Osteoblast (primary cell): ENCODE data around the gene PACSIN2. TPM values are rescaled to one million over a fixed set of nuclear protein-coding genes. Genes with fewer than 3 reads are reported as not detected.
A peak's percentile ranks its signal among the peaks of the same experiment; 100 is the strongest.

Experiments used
- DNase-seq: peaks from one replicate; pipeline ENCODE4 v3.0.0; 2011; ENCODE audit warnings: low spot score, mixed read lengths; ENCODE audit not compliant: insufficient read length; ENCODE audit errors: missing footprints
- H2AFZ ChIP-seq: 2 replicates; pipeline ENCODE4 v1.6.0; 2011; ENCODE audit warnings: mild to moderate bottlenecking, low read length
- H3K27ac ChIP-seq: 2 replicates; pipeline ENCODE4 v1.5.1; 2011; ENCODE audit warnings: mild to moderate bottlenecking, low read depth, low read length, moderate library complexity
- H3K27me3 ChIP-seq: 2 replicates; pipeline ENCODE4 v1.6.0; 2012; ENCODE audit warnings: mild to moderate bottlenecking, control low read depth, inconsistent platforms, low read length, moderate library complexity; ENCODE audit not compliant: insufficient read depth
- H3K36me3 ChIP-seq: 2 replicates; pipeline ENCODE4 v1.5.1; 2011; ENCODE audit warnings: mild to moderate bottlenecking, low read length, control low read depth, moderate library complexity; ENCODE audit not compliant: insufficient read depth
- H3K4me1 ChIP-seq: 2 replicates; pipeline ENCODE4 v1.5.1; 2011; ENCODE audit warnings: mild to moderate bottlenecking, low read length, control low read depth, moderate library complexity; ENCODE audit not compliant: insufficient read depth
- H3K4me2 ChIP-seq: 2 replicates; pipeline ENCODE4 v1.6.0; 2011; ENCODE audit warnings: mild to moderate bottlenecking, low read length; ENCODE audit not compliant: insufficient read depth
- H3K4me3 ChIP-seq: fragments of 200-600 bp; sonication (generic); 3 replicates; pipeline ENCODE4 v1.5.1; 2012; ENCODE audit warnings: mild to moderate bottlenecking, low read length, inconsistent platforms; ENCODE audit not compliant: insufficient read depth
- H3K79me2 ChIP-seq: 2 replicates; pipeline ENCODE4 v1.6.0; 2012; ENCODE audit warnings: mild to moderate bottlenecking, low read length, control low read depth, inconsistent platforms; ENCODE audit not compliant: insufficient read depth
- H3K9me3 ChIP-seq: 2 replicates; pipeline ENCODE4 v1.5.1; 2011; ENCODE audit warnings: low read depth, low read length, control low read depth
- H4K20me1 ChIP-seq: 2 replicates; pipeline ENCODE4 v1.6.0; 2012; ENCODE audit warnings: mild to moderate bottlenecking, low read length, control low read depth; ENCODE audit not compliant: insufficient read depth
- CTCF ChIP-seq: IDR thresholded peaks from 2 replicates; pipeline ENCODE4 v1.5.1; 2011; ENCODE audit warnings: mild to moderate bottlenecking, low read depth, low read length, moderate library complexity; ENCODE audit errors: extremely low read depth
- total RNA-seq: library from RNA; depleted of rRNA; stranded (reverse); fragments of >200 nt; gene quantifications from 2 replicates; pipeline ENCODE4 v1.2.3, GENCODE V29; 2012

PACSIN2 gene
- total RNA-seq, 1 donor, result 38.0 TPM

- peak overlapping the region; percentile 73 for H3K27ac ChIP-seq
- no peaks in the 10 kb centered on the region for H3K36me3 ChIP-seq
- DNase-seq, result no peak
- H3K4me3 ChIP-seq, result no peak overlapping the region
- peaks cover 9% of the 10 kb centered on the region for H3K4me1 ChIP-seq
- peaks cover 50% of the 10 kb centered on the region for H4K20me1 ChIP-seq
- no peaks in the 10 kb centered on the region for H3K27me3 ChIP-seq
- no peak overlapping the region for H2AFZ ChIP-seq
- peaks cover 85% of the 10 kb centered on the region for H3K79me2 ChIP-seq
- no peak for TF ChIP-seq CTCF
- H3K4me2 ChIP-seq, result no peak overlapping the region
- no peaks in the 10 kb centered on the region for H3K9me3 ChIP-seq
Measured at GRCh38 chr22:42970029-42970428, 44.9 kb downstream of the PACSIN2 start.

- Histone ChIP-seq H3K4me1 (peaks cover 9% of the 10 kb centered on the region), H3K4me3 (no peak overlapping the region), H3K9me3 (no peaks in the 10 kb centered on the region), H3K27ac (peak overlapping the region; percentile 73), H3K36me3 (no peaks in the 10 kb centered on the region), H3K4me2 (peak overlapping the region; percentile 19), H4K20me1 (peaks cover 51% of the 10 kb centered on the region), H3K27me3 (no peaks in the 10 kb centered on the region), H3K79me2 (peaks cover 85% of the 10 kb centered on the region), H2AFZ (no peak overlapping the region)
- TF ChIP-seq CTCF, result no peak
- peak; percentile 91 for DNase-seq
Measured at GRCh38 chr22:42969348-42969975, 45.5 kb downstream of the PACSIN2 start.

- H4K20me1 ChIP-seq, result peaks cover 48% of the 10 kb centered on the region
- no peak for DNase-seq
- TF ChIP-seq CTCF, result no peak
- no peak overlapping the region for H2AFZ ChIP-seq
- no peak overlapping the region for H3K4me2 ChIP-seq
- no peak overlapping the region for H3K4me3 ChIP-seq
- peaks cover 4% of the 10 kb centered on the region for H3K36me3 ChIP-seq
- no peaks in the 10 kb centered on the region for H3K27me3 ChIP-seq
- H3K27ac ChIP-seq, result no peak overlapping the region
- H3K9me3 ChIP-seq, result no peaks in the 10 kb centered on the region
- H3K4me1 ChIP-seq, result peaks cover 9% of the 10 kb centered on the region
- H3K79me2 ChIP-seq, result peaks cover 84% of the 10 kb centered on the region
Measured at GRCh38 chr22:42967933-42968332, 47.0 kb downstream of the PACSIN2 start.

GRCh38 chr22:42967005-42967404 is 47.9 kb downstream of the PACSIN2 start:
- Histone ChIP-seq H3K27me3 (no peaks in the 10 kb centered on the region), H3K4me2 (no peak overlapping the region), H2AFZ (no peak overlapping the region), H4K20me1 (peaks cover 44% of the 10 kb centered on the region), H3K79me2 (peaks cover 86% of the 10 kb centered on the region), H3K27ac (no peak overlapping the region), H3K36me3 (peaks cover 4% of the 10 kb centered on the region), H3K4me1 (peaks cover 9% of the 10 kb centered on the region), H3K4me3 (no peak overlapping the region), H3K9me3 (no peaks in the 10 kb centered on the region)
- no peak for DNase-seq
- no peak for TF ChIP-seq CTCF
